NCI-H345 (cell line): ENCODE measurements around the gene TGM4.
A peak's percentile ranks its signal among the peaks of the same experiment; 100 is the strongest.
"Not testable (repeated sequence)": the region's sequence is repeated elsewhere in the genome, so short reads cannot be mapped to it uniquely, and the experiment has no call there.

Experiments
- DNase-seq: peaks from one replicate; lab custom pipeline; 2025; lab: John Stamatoyannopoulos, UW

TGM4 gene

GRCh38 chr3:44874308-44874707 is at the start of gene TGM4:
Gene TGM4, plus strand, starts transcription at chr3:44874608. Its CDS starts 71 bp downstream, at chr3:44874679.
- DNase-seq = no peak

DNA sequence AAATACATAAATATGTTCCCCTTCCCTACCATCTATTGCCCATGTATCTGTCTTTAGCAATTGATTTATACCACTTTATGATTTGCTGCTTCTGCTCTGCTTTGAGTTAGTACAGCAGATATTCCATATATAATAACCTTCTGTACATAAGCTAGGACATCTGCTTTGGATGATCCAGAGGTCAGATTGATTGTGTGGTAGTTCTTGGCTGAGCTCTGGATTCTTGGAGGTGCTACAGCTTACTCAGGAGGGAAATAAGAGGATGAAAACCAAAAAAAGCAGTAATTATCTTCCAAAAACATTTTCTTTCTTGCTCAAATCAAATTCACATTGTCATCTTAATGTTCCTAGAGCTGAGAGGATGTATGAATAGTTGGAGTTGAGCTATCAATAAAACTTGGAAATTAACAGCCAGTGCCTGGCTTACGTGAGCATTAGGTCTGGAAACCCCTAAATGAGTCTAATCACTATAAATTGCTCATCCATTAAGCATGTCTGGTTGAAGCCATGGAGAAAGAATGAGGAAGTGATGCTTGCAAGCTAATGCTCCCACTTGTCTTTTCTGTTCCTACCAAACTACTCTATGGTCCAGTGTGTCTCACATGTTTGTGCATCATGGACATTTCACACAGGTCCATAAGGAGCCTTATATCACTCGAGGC is 49.0 kb upstream of the TGM4 start:
- DNase-seq = no peak

DNA sequence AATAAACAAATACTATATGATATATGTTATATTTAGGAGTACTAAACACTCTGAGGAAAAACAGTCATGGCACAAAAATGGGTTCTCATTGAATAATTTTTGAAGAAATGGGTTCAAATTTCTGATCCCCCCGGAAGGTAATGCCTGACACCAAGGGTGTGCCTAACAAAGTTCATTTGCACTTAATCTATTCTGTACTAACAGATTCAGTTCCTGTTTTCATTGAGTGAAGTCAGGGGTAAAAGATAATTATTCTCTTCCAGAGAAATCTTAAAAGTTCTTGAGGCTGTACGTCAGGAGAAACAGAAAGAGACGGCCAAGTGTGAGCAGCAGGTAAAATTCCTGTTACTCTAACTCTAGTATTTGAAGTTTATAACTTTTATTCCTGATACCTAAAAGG is 47.2 kb upstream of the TGM4 start:
- DNase-seq = no peak

DNA sequence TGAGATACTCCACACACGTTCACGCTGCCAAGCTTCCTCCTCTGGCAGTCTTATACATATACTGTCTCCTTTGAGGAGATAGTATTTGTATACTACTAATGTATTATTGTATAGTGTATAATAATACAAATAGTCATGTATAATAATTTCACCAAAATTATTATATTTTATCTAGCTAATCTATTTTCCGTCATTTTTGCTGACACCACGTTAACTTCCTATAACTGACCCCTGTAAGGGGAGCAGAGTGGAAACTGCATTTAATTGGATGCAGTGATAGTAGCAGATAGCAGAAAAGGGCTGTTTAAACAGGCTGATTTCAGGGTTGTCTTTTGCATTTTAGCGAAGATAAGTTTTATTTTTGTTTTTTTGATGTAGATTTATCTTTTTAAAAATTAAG is 43.2 kb upstream of the TGM4 start:
- DNase-seq = no peak

- DNase-seq = no peak
Measured at GRCh38 chr3:44832032-44832431, 42.4 kb upstream of the TGM4 start.

- no peak for DNase-seq
Measured at GRCh38 chr3:44832965-44833364, 41.4 kb upstream of the TGM4 start.

DNA sequence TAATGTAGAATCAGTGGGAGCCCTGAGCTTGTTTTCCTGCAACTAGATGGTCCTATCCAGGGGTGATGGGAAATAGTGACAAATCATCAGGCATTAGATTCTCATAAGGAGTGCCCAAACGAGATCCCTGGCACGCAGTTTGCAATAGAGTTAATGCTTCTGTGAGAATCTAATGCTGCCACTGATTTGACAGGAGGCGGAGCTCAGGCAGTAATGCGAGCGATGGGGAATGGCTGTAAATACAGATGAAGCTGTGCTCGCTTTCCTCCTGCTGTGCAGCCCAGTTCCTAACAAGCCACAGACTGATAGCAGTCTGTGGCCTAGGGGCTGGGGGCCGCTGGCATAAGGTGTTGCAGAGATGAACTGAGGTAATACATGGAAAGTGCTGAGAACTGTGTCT is 41.0 kb upstream of the TGM4 start:
- no peak for DNase-seq

GRCh38 chr3:44835684-44836083 is 38.7 kb upstream of the TGM4 start:
- no peak for DNase-seq

GRCh38 chr3:44842376-44842775 is 32.0 kb upstream of the TGM4 start:
- DNase-seq = no peak

DNA sequence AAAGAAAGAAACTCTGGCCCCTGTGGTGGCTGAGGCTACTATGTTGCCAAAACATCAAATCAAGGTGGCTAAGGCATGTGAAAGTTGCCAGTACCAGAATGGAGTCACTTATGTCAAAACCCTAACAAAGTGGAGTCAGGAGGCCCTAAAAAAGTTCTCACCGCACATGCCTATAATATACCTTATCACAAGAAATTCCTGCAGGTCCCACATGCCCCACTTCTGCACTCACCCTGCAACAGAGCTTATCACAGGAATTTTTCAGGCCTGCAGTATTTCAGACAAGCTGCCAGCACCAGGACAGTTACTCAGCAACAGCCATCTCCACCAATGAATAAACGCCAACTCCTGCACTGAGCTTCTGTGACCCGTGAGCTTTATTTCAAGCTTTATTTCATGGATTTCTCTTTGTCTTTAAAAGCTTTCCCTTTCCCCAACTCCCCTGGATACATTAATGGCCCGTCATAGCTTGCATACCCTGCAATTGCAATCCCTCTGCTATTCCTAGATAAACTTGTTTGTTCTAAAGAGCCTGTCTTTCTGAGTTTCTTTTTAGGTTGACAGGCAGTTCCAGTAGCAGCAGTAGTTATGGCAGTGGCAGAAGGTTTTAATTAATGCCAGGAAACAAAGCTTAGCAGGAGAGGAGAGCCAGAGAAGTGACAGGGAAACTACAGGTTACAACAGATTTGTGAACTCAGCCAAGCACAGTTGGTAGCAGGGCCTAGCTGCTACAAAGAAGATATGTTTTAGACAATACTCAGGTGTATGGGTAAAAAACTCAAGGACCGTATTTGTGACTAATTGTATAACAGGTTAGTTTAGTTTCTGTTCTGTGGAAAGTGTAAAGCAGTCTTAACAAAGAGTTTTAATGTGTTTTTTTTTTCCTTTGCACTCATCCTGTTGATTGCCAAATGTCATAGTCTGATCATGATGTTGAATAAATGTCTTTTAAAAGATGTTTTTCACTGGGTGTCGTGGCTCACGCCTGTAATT is 28.6 kb upstream of the TGM4 start:
- DNase-seq = no peak

GRCh38 chr3:44848634-44849033 is 25.8 kb upstream of the TGM4 start:
- DNase-seq = no peak

DNA sequence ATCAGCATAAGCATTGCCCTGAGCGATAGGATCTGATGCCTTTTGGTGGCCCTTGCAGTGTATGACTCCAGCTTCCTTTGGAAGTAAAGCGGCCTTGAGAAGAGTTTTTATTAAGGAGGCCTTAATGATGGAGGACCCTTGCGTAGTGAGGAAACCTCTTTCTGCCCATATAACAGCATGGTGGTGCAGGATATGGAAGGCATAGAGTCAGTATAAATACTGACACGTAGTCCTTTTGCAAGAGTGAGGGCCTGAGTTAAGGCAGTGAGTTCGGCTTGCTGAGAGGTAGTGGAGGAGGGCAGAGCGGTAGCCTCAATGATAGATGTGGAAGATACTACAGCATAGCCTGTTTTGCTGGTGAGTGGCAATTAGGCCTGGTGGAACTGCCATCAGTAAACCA is 17.7 kb upstream of the TGM4 start:
- not testable (repeated sequence) for DNase-seq

- no peak for DNase-seq
Measured at GRCh38 chr3:44860117-44860516, 14.3 kb upstream of the TGM4 start.

DNA sequence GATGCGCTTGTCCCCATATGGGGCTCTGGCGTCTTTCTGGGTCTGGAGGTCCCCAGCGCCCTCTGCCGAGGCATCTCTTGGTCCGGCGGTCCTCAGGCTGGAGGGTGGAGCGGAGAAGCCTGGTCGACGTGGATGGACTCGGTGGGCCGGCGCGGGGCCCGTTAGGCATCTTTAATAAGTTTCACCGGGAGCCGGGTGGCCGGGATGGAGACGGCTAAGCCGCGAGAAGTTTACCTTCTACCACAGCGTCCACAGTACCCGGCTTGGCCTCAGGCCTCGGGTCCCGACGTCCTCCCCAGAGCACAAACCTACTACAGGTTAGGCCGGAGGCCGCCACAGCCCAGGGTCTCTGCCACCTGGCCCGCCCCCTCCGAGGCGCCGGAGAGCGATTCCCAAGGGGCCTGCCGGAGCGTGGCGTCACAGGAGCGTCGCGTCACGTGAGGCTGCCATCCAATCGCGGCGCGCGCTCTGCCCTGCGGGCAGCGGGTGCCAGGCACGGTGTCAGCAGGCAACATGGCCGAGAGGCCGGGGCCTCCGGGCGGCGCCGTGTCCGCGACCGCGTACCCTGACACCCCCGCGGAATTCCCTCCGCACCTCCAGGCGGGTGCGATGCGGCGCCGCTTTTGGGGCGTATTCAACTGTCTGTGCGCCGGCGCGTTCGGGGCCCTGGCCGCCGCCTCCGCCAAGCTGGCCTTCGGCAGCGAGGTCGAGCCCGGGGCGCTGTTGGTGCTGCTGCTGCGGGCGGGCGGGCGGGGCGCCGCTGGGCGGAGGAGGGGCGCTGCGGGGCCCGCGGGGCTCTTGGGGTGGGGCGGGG is 12.8 kb upstream of the TGM4 start, which contains the start of gene TMEM42:
TMEM42 (plus strand) TSS at position 501 of the 814 bp plus-strand sequence; CDS start at position 514, 13 bp downstream.
- DNase-seq = peak; percentile 91

GRCh38 chr3:44862226-44862637 is 12.2 kb upstream of the TGM4 start:
- no peak for DNase-seq

GRCh38 chr3:44865272-44866035 is 9.0 kb upstream of the TGM4 start:
- DNase-seq = peak; percentile 88

DNA sequence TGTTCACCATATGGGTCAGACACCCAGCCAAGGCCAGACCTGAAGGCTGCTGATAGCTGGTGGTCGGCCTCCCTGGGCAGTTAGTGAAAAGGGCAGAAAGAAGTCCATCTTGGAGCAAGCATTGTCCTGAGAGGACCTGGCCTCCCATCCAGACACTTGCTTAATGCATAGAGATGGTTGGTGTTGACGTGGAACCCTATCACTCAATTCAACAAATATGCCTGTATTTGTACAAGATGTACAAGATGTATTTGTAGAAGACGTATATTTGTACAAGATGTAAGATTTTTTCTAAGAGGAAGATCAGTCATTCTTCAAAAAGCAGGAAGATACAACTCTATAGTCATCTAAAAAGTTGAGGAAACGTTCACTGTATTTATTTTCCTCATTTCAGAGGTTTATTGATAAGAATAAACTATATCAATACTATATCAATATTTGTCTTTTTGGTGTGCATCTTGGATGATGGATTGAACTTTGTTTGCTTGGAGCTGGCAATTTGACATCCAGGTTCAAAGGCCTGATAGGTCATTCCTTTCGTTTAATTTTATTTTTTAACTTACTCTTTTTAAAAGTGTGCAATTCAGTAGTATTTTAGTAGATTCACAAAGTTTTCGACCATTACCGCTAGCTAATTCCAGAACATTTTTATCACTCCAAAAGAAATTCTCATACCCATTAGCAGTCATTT is 6.8 kb upstream of the TGM4 start:
- no peak for DNase-seq

DNA sequence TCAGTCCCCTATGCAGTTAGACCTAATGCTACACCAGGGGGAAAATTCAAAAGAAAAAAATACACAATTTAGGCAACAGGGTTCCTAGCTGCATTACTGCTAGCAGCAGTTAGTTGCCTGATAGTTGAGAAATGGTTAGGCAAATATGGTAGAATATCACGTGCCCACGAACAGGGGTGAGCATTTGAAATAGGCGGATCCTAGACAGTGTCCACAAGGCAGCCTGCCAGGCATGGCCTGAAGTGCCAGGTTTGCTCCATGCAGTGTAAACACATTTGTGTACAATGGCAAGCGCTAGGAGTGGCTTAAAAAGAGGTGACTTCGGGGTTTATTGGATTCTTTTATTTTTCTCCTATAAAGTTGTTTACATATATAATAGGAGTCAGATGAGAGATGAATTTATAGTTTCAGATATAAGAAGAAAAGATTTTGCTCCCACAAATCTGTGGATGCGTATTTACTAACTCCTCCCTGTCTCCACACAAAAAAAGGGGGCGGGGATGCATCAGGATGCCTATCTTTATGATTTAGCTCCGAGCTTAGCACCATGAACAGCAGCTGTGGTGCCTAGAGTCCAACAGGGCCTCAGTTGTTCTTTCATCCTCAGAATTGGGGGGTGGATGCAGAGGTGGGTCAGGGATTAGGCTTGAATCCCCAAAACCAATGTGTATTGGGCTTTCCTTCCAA is 3.9 kb upstream of the TGM4 start:
- peak; percentile 71 for DNase-seq

DNA sequence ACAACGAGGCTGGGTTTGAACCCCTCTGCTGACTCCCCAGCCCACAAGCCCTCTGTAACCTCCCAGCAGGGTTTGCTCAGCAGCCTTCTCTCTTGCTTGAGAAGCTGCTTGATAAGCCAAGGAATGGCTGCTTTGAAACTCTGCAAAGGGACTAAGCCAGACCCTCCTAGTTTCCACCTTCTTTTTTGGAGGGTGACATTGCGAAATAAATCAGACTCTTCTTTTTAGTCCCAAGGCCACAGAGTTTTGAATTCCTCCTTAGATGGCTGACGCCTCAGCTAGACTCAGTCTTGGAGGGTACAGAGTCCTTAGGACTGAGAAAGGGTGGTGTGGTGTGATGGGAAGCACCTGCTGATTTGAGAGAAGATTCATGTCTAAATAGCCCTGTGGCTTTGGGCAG is 1.2 kb downstream of the TGM4 start:
- DNase-seq = no peak

DNA sequence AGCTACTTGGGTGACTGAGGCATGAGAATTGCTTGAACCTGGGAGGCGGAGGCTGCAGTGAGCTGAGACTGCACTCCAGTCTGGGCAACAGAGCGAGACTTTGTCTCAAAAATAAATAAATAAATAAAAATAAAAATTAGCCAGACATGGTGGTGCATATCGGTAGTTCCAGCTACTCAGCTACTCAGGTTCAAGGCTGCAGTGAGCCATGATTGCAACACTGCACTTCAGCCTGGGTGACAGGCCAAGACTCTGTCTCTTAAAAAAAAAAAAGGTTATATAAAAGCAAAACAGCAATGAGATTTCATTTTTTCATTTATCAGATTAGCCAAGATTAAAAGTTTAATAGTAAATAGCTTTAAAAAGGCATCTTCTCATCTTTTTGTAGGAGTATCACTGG is 2.9 kb downstream of the TGM4 start:
- no peak for DNase-seq
